Neural crest cell (in vitro differentiated cells): ENCODE measurements around the gene TTC16. TPM values are rescaled to one million over a fixed set of nuclear protein-coding genes. Genes with fewer than 3 reads are reported as not detected.

ENCODE experiments used
- DNase-seq: peaks from one replicate; pipeline ENCODE4 v3.0.0; 2021; ENCODE audit warnings: low read depth, mixed read lengths, low spot score
- H3K27ac Mint-ChIP-seq: one replicate; pipeline ENCODE4 v1.8.0; 2021; ENCODE audit warnings: mild to moderate bottlenecking, mixed read lengths; ENCODE audit not compliant: unreplicated experiment
- H3K27me3 Mint-ChIP-seq: 2 replicates; pipeline ENCODE4 v1.8.0; 2021; ENCODE audit warnings: low read depth, mild to moderate bottlenecking, mixed read lengths
- H3K36me3 Mint-ChIP-seq: 2 replicates; pipeline ENCODE4 v1.8.0; 2021; ENCODE audit warnings: low read depth, mild to moderate bottlenecking, mixed read lengths
- H3K4me1 Mint-ChIP-seq: 2 replicates; pipeline ENCODE4 v1.8.0; 2021; ENCODE audit warnings: mixed read lengths
- H3K4me3 Mint-ChIP-seq: one replicate; pipeline ENCODE4 v1.8.0; 2021; ENCODE audit warnings: mild to moderate bottlenecking, mixed read lengths
- H3K9me3 Mint-ChIP-seq: 2 replicates; pipeline ENCODE4 v1.8.0; 2021; ENCODE audit warnings: mixed read lengths
- CTCF ChIP-seq: fragments of 200-600 bp; sonication (generic); conservative IDR thresholded peaks from 2 replicates; pipeline ENCODE4 v1.5.0; 2021; ENCODE audit warnings: antibody characterized with exemption, mild to moderate bottlenecking
- total RNA-seq: library from RNA; stranded (reverse); gene quantifications from 2 replicates; pipeline ENCODE4 v1.2.1, GENCODE V29; 2021

The TTC16 gene
- total RNA-seq, 1 donor from 2014 or later: not detected

GRCh38 chr9:127683723-127684122 lies 32.2 kb upstream of the TTC16 start:
- H3K4me1 Mint-ChIP-seq: no peaks in the 10 kb centered on the region
- no peak overlapping the region for H3K4me3 Mint-ChIP-seq
- H3K27ac Mint-ChIP-seq: peak overlapping the region; percentile 3
- no peaks in the 10 kb centered on the region for H3K27me3 Mint-ChIP-seq
- peaks cover 2% of the 10 kb centered on the region for H3K36me3 Mint-ChIP-seq
- no peak for DNase-seq
- no peaks in the 10 kb centered on the region for H3K9me3 Mint-ChIP-seq
- no peak for TF ChIP-seq CTCF

- no peak for DNase-seq
- H3K36me3 Mint-ChIP-seq: peaks cover 2% of the 10 kb centered on the region
- H3K4me1 Mint-ChIP-seq: no peaks in the 10 kb centered on the region
- H3K27me3 Mint-ChIP-seq: no peaks in the 10 kb centered on the region
- H3K4me3 Mint-ChIP-seq: no peak overlapping the region
- H3K9me3 Mint-ChIP-seq: no peaks in the 10 kb centered on the region
- peak overlapping the region; percentile 81 for H3K27ac Mint-ChIP-seq
- no peak for TF ChIP-seq CTCF
Observed at GRCh38 chr9:127684576-127684975, 31.3 kb upstream of the TTC16 start.

GRCh38 chr9:127686461-127687393 lies 29.2 kb upstream of the TTC16 start:
- no peak for TF ChIP-seq CTCF
- peaks cover 10% of the 10 kb centered on the region for H3K36me3 Mint-ChIP-seq
- no peaks in the 10 kb centered on the region for H3K9me3 Mint-ChIP-seq
- no peak overlapping the region for H3K27ac Mint-ChIP-seq
- no peak for DNase-seq
- H3K4me3 Mint-ChIP-seq: no peak overlapping the region
- H3K27me3 Mint-ChIP-seq: no peaks in the 10 kb centered on the region
- peaks cover under 1% of the 10 kb centered on the region for H3K4me1 Mint-ChIP-seq

- Mint-ChIP-seq H3K36me3 (peaks cover 10% of the 10 kb centered on the region), H3K9me3 (no peaks in the 10 kb centered on the region), H3K4me3 (no peak overlapping the region), H3K27ac (peak overlapping the region; percentile 83), H3K27me3 (no peaks in the 10 kb centered on the region), H3K4me1 (peaks cover 7% of the 10 kb centered on the region)
- DNase-seq: no peak
- no peak for TF ChIP-seq CTCF
Observed at GRCh38 chr9:127689329-127690000, 26.4 kb upstream of the TTC16 start.

- H3K36me3 Mint-ChIP-seq: peaks cover 8% of the 10 kb centered on the region
- no peak overlapping the region for H3K27ac Mint-ChIP-seq
Observed at GRCh38 chr9:127690735-127691134, 25.1 kb upstream of the TTC16 start.

More at GRCh38 chr9:127690735-127691134, 25.1 kb upstream of the TTC16 start:
- Mint-ChIP-seq H3K9me3 (no peaks in the 10 kb centered on the region), H3K4me1 (peaks cover 7% of the 10 kb centered on the region), H3K4me3 (no peak overlapping the region), H3K27me3 (no peaks in the 10 kb centered on the region)
- no peak for DNase-seq
- TF ChIP-seq CTCF: no peak
